Skeletal muscle satellite cell (primary cell): ENCODE measurements around the gene FAM227B.
A peak's percentile ranks its signal among the peaks of the same experiment; 100 is the strongest.

ENCODE experiments used
- H3K27me3 ChIP-seq: 2 replicates; pipeline ENCODE4 v1.7.0; 2013; ENCODE audit warnings: low read length; ENCODE audit not compliant: control insufficient read depth, insufficient read depth
- H3K36me3 ChIP-seq: 2 replicates; pipeline ENCODE4 v1.7.0; 2013; ENCODE audit warnings: mild to moderate bottlenecking, control low read depth, low read length; ENCODE audit not compliant: insufficient read depth
- H3K4me1 ChIP-seq: 2 replicates; pipeline ENCODE4 v1.7.0; 2013; ENCODE audit warnings: low read length; ENCODE audit not compliant: control insufficient read depth, insufficient read depth
- H3K4me2 ChIP-seq: 2 replicates; pipeline ENCODE4 v1.7.0; 2013; ENCODE audit warnings: mild to moderate bottlenecking, low read length
- H3K4me3 ChIP-seq: 2 replicates; pipeline ENCODE4 v1.7.0; 2013; ENCODE audit warnings: low read length
- H3K9ac ChIP-seq: 2 replicates; pipeline ENCODE4 v1.7.0; 2013; ENCODE audit warnings: mild to moderate bottlenecking, low read depth, low read length, moderate library complexity
- H3K9me3 ChIP-seq: replicated peaks from 2 replicates; pipeline ENCODE4 v1.7.0; 2013; ENCODE audit warnings: mild to moderate bottlenecking, control low read depth, low read length

Gene FAM227B

DNA sequence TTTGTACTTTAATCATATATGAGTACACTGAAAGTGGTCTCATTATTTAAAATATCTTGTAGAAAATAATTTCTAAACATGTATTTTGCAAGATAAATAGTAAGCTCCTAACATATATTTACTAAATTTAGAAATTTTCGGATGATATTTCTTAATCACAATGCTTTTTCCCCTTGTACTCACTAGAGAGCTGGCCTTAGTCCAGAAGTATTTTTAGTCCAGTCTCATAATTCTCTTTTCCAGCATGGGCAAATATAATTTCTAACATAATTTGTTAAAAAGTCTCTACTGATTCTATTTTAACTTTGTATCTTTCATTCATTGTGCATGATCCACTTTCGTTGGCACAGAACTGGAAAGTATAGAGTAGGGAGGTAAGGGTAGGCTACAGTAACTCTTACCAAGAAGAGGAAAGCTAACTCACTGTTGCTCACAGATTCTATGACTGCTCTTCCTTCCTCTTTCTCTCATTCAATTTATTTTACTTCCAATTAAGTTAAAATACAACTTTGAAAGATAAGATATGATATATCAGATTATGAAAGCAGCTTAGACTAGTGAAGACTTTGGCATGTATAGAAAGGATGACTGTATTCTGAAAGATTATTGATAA is 158.3 kb downstream of the FAM227B start:
- Histone ChIP-seq H3K4me1 (peaks cover 32% of the 10 kb centered on the region), H3K27me3 (no peaks in the 10 kb centered on the region), H3K9ac (no peak overlapping the region), H3K4me2 (no peak overlapping the region), H3K4me3 (no peak overlapping the region), H3K36me3 (no peaks in the 10 kb centered on the region), H3K9me3 (no peaks in the 10 kb centered on the region)

DNA sequence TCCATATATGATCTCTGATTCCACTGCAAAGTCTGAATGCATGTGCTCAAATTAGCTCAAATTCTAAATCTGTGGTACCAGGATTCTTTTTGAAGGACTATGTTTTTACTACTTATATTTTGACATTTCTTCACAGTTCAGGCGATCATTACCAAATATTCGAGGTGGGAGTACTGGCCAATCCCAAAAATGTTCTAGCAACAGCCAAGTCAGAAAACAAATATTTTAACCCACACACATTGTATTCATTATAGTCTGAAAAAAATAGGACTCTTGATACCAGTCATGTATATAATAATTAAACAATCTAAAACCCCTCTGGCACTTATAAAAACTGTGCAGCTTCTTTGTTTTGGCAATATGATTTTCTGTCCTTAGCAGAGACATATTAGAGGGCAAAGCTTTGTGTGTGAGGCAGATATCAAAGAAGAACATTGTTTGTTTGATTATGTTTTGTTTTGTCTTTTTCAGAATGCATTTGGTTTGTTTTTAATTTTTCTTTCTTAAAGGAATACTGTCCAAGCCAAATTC is 160.1 kb downstream of the FAM227B start:
- H3K9ac ChIP-seq, result peak overlapping the region; percentile 12
- H3K4me3 ChIP-seq, result no peak overlapping the region
- H3K4me2 ChIP-seq, result peak overlapping the region; percentile 23
- H3K9me3 ChIP-seq, result no peaks in the 10 kb centered on the region
- peaks cover 32% of the 10 kb centered on the region for H3K4me1 ChIP-seq
- no peaks in the 10 kb centered on the region for H3K36me3 ChIP-seq
- no peaks in the 10 kb centered on the region for H3K27me3 ChIP-seq

DNA sequence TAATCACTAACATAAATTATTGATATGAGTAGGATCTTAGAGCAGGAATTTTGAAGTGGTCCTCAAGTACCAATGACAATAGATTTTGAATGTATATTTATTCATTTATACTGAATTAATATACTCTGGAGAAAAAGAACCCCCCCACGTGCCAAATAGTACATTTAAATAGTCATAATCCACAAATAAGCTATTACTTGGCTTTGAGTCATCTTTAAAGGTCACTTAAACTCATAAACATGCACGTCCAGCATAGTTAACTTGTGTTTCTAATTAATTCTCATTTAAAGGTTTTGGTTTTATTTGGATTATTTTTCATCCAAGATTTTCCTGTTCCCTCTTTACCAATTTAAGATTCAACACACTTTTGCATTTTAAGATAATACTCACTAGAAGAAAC is 162.5 kb downstream of the FAM227B start:
- no peaks in the 10 kb centered on the region for H3K36me3 ChIP-seq
- no peak overlapping the region for H3K9ac ChIP-seq
- no peak overlapping the region for H3K4me3 ChIP-seq
- peaks cover 32% of the 10 kb centered on the region for H3K4me1 ChIP-seq
- H3K9me3 ChIP-seq, result no peaks in the 10 kb centered on the region
- H3K4me2 ChIP-seq, result peak overlapping the region; percentile 15
- H3K27me3 ChIP-seq, result no peaks in the 10 kb centered on the region

DNA sequence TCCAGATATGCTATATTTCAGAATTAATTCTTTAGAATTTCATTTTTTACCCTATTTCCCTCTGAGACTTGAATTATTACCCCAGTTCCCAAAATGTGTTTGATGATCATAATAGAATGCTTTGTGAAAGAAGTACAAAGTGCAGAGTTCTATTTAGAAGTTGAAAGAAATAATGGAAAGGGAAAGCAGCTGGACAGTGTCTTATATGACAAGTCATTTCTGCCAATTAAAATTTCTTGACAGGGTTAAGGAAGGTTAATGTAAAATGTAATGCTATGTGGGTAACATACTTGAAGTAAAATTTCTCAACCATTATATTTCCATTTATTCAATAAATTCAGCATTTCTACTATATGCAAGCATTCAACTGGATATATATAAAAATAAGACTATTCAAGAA is 164.5 kb downstream of the FAM227B start:
- Histone ChIP-seq H3K4me1 (peaks cover 32% of the 10 kb centered on the region), H3K4me2 (no peak overlapping the region), H3K36me3 (no peaks in the 10 kb centered on the region)

DNA sequence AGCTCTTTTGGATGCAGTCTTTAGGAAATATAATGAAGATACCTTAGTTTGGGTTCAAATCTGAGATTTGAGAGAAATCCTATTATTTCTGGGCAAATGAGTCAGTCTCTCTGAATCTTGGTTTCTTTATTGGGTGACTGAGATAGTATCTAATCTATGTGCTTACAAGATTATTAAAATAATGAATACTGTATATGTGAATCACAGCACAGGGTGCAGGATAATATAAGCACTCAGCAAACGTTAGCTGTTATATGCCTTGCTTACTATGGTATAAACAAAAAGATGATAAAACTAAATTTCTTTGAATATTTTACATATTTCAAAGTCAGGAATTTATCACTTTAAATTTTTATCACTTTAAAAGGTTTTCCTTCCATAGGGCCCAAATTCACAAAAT is 168.0 kb downstream of the FAM227B start:
- no peak overlapping the region for H3K4me2 ChIP-seq
- no peak overlapping the region for H3K4me3 ChIP-seq
- no peaks in the 10 kb centered on the region for H3K27me3 ChIP-seq
- no peaks in the 10 kb centered on the region for H3K36me3 ChIP-seq
- no peaks in the 10 kb centered on the region for H3K4me1 ChIP-seq
- H3K9me3 ChIP-seq, result no peaks in the 10 kb centered on the region
- H3K9ac ChIP-seq, result no peak overlapping the region

More for the DNA sequence above, 164.5 kb downstream of the FAM227B start:
- Histone ChIP-seq H3K9me3 (no peaks in the 10 kb centered on the region), H3K4me3 (no peak overlapping the region), H3K9ac (no peak overlapping the region), H3K27me3 (no peaks in the 10 kb centered on the region)

DNA sequence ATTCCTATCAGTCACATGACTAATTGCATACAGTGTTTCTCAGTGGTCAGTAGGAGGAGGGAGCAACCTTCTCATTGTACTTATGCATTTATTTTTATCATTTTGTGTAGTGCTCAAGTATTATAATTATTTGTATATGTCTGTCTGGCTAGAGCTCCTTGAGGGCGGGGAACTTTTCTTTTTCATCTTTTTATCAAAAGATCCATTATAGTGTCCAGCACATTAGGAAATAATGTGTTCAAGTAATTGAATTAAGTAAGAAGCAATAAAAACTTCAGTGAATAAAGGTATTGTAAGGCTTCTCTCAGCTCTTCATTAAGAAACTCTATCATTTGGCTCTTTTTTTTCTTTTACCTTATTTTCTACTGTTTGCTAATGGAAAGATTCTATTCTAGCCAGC is 178.8 kb downstream of the FAM227B start:
- Histone ChIP-seq H3K9ac (no peak overlapping the region), H3K4me1 (peaks cover 11% of the 10 kb centered on the region), H3K36me3 (no peaks in the 10 kb centered on the region), H3K9me3 (no peaks in the 10 kb centered on the region), H3K27me3 (no peaks in the 10 kb centered on the region), H3K4me3 (no peak overlapping the region), H3K4me2 (no peak overlapping the region)

DNA sequence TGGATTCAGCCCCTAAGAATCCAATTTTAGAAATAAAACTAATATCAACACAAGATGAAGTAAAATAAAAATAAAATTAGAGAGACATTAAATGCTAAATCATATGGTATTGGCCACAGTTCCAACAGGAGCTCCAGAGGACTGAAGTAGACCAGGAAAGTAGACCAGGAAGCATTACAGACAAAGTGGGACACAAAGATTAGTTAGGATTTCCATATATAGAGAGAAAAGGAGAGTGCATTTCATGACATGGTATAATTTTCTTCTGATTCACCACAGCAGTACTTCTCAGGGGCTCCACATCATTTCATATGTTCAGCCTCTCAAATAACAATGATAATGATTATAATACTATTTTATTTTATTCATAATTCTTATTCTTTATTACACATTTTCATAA is 179.3 kb downstream of the FAM227B start:
- H3K9ac ChIP-seq, result no peak overlapping the region
- no peak overlapping the region for H3K4me2 ChIP-seq
- H3K36me3 ChIP-seq, result no peaks in the 10 kb centered on the region
- no peaks in the 10 kb centered on the region for H3K27me3 ChIP-seq
- H3K4me1 ChIP-seq, result peaks cover 16% of the 10 kb centered on the region
- H3K9me3 ChIP-seq, result no peaks in the 10 kb centered on the region
- no peak overlapping the region for H3K4me3 ChIP-seq

DNA sequence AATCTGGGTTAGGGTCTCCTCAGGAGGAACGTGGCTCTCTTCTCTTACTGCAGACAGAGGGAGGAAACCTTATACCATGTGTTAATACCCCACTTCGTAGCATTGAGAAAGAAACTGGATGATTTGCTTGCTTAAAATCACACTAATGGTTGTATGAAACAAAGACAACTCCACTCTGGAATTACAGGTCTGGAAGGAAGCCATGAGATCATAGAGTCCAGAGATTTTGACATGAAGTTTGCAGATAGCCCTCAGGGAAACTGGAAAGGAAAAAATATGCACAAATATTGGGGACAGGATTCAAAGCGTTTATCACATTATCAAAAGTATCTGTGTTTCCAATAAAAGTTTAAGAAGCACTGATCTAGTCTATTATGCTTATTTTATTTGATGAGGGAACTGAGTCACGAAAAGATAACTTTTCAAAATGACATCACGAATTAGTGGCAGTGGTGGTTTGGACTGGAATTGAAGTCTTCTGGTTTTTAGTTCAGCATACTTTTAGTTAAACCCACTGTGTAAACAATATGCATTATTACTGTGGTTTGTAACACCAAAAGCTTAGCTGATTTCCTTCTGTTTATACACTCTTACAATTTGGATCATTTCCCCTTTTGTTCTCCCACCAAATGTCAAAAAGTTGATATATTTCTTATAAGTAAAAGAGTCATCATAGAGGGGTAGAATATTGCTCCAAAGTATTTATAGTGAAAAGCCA is 180.8 kb downstream of the FAM227B start:
- peaks cover 21% of the 10 kb centered on the region for H3K4me1 ChIP-seq
- no peaks in the 10 kb centered on the region for H3K36me3 ChIP-seq
- no peak overlapping the region for H3K9ac ChIP-seq
- no peak overlapping the region for H3K4me2 ChIP-seq
- H3K27me3 ChIP-seq, result no peaks in the 10 kb centered on the region
- no peak overlapping the region for H3K4me3 ChIP-seq
- no peaks in the 10 kb centered on the region for H3K9me3 ChIP-seq

DNA sequence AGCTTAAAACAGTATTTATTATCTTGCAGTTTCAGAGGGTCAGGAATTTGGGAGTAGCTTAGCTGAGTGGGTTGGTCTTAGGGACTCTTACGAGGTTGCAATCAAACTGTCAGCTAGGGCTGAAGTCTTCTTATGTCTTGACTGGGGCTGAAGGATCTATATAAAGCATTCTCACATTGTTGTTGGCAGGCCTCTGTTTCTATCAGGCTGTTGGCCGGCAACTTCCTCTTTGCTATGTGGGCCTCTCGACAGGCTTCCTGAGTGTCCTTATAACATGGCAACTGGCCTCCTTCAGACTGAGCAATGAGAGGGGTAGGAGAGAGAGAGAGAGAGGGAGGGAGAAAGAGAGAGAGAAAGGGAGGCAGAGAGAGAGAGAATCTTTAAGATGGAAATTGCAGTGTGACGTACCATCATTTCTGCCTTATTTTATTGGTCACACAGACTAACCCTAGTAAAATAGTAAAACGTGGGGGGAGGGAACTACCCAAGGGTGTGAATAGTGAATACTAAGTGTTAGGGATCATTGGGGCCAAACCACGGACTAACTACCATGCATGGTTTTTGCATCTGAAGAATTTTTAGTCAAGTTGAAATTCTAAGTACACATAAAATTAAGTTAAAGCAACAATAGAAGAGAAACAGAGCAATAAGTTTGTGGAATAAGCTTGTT is 181.5 kb downstream of the FAM227B start:
- Histone ChIP-seq H3K9ac (no peak overlapping the region), H3K4me1 (peaks cover 21% of the 10 kb centered on the region), H3K36me3 (no peaks in the 10 kb centered on the region), H3K27me3 (no peaks in the 10 kb centered on the region), H3K9me3 (no peaks in the 10 kb centered on the region), H3K4me3 (no peak overlapping the region), H3K4me2 (no peak overlapping the region)

DNA sequence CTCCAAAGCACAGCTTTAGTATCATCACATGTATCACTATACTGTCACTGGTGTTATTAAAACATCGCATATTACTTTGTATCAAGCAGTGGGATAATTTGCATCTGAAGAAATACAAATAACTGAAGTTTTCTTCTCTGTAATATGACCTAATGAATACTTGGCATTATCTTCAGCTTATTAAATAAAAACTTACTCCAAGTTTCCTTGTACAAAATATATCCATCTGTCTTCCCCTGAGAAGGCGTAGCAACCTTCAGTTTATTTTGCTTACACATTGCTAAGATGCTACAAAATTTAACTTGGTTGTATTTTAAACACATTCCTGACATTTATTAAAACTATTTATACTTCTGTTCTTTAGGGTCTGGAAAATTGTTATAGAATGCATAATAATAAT is 183.9 kb downstream of the FAM227B start:
- H3K4me3 ChIP-seq, result no peak overlapping the region
- no peak overlapping the region for H3K9ac ChIP-seq
- no peak overlapping the region for H3K4me2 ChIP-seq
- no peaks in the 10 kb centered on the region for H3K9me3 ChIP-seq
- peaks cover 21% of the 10 kb centered on the region for H3K4me1 ChIP-seq
- no peaks in the 10 kb centered on the region for H3K36me3 ChIP-seq
- no peaks in the 10 kb centered on the region for H3K27me3 ChIP-seq

DNA sequence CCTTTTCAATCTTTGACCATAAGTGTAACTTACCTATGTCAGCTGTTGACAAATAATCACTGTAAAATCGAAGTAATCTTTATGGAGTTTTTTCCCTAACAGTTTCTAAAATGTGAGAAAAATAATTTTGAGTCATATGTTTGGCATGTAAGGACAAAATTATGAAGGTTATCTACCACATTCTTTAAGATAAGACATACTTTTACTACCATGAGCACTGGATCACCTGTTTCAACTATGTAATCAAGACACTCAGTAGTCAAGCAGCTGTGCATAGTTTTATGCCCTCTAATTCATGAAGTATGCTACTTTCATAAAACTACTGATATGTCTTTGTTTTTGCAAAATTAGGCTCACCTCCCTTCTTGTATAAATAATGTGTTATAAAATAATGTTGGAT is 185.4 kb downstream of the FAM227B start:
- H3K4me1 ChIP-seq, result peaks cover 18% of the 10 kb centered on the region
- H3K4me2 ChIP-seq, result no peak overlapping the region
- H3K9ac ChIP-seq, result no peak overlapping the region
- no peaks in the 10 kb centered on the region for H3K36me3 ChIP-seq
- H3K4me3 ChIP-seq, result no peak overlapping the region
- H3K27me3 ChIP-seq, result no peaks in the 10 kb centered on the region
- H3K9me3 ChIP-seq, result no peaks in the 10 kb centered on the region
